GM21619 (cell line): ENCODE measurements around the gene SIM2.

Experiments used
- ATAC-seq: cut with Tn5 transposase; IDR thresholded peaks from one replicate; pipeline ENCODE4 v1.9.1; 2021; ENCODE audit not compliant: unreplicated experiment

The SIM2 gene

DNA sequence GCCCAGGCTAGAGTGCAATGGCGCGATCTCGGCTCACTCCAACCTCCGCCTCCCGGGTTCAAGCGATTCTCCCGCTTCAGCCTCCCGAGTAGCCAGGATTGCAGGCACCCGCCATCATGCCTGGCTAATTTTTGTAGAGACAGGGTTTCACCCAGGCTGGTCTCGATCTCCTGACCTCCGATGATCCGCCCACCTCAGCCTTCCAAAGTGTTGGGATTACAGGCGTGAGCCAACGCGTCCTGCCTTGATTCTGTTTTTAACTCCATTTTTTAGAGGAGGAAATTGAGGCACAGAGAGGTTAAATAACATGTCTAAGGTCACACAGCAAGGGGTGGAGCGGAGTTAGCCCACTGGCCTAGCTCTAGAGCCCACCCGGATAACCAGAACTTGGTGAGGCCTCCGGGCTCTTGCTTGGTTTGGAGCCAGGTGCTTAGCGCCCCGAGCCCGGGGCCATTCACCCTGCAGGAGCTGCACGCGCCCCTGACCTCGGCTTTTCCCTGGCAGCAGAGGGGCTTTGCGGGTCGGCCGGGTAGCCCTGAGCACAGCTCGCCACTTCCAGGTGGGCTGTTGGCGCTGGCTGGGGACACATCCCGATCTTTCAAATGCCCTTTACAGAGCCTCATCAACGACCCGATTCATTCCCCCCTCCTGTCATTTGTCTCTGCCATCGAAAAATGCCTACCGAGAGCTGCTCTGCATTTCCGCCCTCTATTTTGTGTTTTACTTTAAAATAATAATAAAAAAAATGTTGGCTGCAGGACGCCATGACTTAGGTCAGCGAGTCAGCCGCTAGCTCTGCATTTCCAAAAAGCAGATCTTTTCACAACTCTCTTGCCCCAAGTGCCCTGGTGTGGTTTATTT lies 11.2 kb downstream of the SIM2 start:
- ATAC-seq: no peak

DNA sequence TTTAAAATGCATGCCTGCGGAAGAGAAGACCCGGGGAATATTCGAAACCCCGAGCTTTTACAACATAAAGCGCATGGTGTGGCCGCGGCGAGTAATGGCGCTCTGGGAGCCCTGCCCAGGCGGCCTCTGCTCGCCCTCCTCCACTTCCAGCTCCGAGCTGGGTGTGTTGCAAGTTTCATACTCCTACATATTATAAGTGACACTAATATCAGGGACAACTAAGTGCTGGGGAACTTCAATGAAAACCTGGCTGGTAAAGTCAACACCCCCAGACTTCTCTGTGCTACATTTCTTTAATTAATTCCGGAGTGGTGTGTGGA lies 11.8 kb downstream of the SIM2 start:
- no peak for ATAC-seq

DNA sequence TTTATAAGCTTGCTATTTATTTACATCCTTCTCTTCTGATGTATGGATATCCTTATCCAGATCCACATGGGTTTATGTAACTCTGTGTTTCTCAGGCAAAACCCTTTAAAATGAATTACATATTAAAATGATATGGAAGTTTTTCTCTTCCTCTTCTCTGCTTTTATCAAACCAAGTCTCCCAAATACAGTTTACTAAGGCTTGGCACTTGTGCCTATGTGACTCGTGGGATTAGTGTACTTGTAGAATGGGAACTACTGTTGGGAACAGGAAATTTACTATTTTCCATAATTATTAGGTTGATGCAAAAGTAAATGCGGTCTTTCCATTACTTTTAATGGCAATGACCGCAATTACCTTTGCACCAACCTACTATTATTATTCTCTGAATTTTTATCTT lies 14.8 kb downstream of the SIM2 start:
- no peak for ATAC-seq

DNA sequence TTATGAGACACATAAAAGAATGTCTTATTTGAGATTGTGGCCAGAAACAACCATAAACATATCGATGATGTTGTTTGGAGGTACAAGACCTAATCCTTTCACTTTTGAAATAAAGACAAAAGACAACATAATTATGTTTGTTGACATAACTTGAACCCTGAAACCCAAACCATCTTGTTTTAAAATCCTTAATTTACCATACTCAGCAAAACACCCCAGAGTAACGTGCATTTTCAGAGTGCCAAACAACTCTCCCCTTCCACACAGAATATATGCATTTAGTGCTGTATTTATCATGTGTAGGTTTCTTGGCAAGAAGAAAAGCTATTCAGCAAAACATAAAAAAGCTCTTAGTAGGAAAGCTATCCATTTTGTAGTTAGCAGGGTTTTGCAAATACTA lies 17.5 kb downstream of the SIM2 start:
- ATAC-seq: no peak

DNA sequence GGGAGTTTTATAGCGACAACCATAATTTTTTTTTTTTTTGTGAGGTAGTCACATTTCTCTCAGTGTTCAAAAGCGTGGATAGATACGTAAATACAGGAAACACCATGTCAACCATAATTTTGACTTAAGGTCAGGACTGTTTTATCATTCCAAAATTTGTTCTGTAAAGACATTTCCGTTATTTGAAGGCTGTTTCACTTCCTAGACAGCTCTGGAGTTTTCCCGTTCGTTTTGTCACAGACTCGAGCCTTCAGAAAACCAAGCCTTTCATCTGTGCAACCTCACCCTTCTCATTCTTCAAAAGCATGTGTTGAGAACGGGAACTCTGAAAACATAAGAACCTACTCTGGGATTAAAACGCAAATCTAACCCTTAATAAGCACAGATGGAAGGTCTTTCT lies 17.9 kb downstream of the SIM2 start:
- ATAC-seq: no peak

DNA sequence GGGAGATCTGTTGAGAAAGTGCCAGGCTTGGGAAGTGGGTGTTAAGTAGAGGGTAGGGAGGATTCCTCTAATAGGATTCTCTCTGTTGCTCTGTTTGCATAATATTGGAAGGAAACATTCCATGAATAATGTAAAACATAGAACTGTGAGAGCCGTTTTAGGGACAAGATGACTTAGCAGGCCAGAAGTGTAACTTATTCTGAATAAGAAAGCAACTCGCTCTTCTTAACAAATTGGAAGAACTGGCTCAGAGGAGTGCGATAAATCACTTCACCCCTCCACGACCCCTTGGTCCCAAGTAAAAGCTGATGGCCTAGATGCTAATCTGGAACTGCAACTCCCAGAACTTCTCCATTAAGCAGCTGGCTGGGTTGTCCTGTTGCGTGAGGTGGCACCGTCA lies 19.1 kb downstream of the SIM2 start:
- no peak for ATAC-seq

DNA sequence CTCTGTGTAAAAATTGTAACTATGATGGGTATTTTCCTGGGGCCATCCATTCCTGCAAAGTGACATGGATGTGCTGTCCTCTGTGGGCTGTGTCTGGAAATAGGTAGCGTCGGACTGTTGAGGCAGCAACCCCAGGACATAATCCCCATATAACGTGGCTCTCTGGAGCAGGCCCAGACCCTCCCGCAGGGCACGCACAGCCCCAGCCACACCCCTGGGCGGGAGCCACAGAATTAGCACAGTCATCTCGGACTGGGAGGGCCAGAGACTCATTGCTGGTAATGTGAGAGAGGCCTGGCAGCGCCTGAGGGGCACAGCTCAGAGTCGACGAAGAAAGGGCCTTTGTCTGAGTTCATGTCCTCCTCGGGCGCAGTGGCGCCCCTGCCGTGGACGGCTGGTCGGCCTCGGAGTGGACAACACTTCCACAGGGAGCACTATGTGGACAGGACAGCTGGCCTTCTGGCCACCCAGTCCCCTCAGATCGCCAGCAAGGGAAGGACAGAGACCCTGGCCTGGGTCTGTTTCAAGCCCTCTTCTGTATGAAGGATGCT lies 20.1 kb downstream of the SIM2 start:
- no peak for ATAC-seq

DNA sequence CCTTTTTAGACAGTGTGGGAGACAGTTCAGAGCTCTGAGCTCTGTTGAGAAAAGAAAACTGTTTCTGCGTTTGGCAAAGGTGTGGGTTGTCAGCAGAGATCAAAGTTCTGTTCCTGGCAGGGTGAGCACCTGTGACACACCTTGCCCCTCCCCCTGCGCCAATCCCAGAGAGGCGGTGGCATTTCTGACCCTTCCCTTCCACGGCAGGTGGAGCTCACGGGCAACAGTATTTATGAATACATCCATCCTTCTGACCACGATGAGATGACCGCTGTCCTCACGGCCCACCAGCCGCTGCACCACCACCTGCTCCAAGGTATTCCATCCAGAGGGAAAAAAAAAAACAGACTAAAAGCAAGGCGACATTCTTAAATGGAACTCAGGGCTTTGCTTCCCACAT lies 20.7 kb downstream of the SIM2 start:
- ATAC-seq: no peak

DNA sequence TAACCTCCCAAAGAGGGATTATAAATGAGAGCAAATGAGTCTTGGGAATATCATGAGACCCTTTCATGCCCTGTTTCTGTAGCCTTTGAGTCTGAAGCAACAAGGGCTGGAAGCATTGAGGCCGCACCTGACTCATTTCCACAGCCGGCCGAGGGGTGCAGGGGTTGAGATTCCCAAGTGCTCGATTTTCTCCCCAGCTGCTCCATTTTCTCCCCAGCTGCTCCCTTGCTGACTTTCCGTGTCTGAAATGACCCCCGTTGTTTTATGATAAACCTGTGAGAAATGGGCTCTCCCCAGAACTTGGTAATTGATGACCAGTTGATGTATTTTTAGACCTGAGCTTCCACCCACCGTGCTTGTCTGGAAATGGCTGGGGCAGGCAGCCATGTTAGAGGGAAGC lies 22.9 kb downstream of the SIM2 start:
- ATAC-seq: no peak

DNA sequence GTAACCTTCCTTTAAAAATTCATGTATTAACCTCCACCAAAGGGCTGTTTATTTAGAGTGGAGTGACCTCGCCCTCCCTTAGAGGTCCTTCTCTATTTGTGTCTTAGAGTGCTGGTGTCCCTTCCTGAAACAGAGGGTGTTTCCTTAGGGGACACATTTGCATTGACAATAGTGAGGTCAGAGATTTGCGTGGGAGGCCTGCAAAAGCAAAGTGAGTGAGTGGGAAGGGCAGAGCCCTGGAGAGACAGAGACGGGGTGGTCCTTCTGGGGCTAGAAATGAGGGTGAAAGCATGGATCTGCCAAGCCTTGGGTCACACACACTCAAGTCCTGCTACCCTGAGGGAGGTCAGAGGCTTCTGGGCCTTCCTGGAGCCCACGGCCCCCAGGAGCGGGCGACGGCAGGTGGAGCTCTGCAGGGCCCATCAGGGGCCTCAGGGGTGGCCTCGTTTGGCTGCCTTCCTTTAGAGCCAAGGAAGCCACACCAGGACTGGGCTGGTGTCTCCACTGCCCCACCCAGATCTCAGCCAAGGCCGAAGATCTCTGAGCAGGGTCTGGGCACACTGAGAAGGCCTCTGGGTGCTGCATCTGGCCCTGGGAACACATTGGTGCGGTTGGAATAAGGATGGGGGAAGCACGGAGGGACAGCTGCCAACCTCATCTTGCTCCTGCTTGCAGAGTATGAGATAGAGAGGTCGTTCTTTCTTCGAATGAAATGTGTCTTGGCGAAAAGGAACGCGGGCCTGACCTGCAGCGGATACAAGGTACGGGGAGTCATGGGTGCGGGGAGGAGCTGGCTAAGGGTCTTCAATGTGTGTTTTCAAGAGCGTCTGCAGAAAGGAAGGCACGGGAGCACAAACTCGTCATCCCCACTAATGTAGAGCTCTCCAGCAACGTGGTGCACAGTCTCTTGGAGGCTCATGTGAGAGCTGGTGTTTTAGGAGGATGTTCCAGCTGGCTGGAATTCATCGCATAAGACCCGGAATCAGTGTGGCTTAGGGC lies 23.8 kb downstream of the SIM2 start:
- ATAC-seq: no peak

DNA sequence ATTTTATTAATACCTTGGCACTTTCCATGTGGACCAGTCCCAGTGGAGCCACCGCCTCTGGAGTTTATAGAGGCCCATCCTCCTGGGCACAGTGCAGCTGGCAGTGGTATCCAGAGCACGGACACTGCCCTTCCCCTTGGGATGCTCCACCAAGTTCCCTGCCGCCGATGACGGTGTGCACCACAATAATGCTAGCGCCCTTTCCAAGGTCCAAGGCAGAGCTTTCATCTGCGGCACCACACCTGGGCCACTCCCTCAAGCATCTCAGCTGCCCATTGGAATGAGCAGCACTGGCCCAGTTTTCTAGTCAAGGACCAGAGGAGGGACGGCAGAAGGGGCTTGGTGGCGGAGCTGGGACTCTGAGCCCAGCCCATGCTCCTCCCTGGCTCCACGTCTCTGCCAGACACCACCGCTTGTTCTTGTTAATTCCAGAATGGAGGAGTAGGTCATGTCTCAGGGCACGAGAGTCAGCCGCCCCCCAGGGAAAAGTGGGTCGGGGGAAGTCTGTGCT lies 24.5 kb downstream of the SIM2 start:
- no peak for ATAC-seq

DNA sequence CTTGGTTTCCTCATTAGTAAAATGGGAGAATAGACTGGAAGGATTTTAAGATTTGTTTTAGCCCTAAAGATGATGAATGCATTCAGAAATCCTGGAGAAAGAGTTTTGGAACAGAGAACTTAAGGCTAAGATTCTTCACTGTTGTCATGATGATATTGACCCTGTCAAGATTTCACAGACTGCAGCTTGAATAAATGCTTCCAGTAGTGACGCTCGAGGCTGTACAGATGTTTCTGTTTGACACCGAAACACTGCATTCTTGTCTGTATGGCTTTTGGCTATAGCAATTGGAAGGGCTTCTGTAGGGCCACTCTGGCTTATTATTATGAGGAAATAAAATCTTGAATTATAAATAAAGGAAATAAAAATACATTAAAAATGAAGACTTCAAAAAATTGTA lies 25.7 kb downstream of the SIM2 start:
- no peak for ATAC-seq

DNA sequence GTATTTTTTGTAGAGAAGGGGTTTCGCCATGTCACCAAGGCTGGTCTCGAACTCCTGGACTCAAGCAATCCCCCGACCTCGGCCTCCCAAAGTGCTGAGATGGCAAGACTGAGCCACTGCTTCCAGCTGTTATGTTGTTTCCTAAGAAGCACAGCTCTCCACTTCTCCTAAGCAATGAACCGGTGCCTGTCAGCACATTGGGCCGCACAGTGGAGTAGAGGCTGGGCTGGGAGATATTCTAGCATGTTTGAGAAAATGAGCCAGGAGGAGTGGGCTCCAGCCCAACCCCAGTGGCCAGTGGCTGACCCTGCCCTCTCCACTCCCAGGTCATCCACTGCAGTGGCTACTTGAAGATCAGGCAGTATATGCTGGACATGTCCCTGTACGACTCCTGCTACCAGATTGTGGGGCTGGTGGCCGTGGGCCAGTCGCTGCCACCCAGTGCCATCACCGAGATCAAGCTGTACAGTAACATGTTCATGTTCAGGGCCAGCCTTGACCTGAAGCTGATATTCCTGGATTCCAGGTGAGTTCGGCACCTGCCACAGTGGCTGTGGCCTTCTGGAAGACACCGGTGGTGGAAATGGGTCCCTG lies 27.0 kb downstream of the SIM2 start:
- ATAC-seq: no peak

DNA sequence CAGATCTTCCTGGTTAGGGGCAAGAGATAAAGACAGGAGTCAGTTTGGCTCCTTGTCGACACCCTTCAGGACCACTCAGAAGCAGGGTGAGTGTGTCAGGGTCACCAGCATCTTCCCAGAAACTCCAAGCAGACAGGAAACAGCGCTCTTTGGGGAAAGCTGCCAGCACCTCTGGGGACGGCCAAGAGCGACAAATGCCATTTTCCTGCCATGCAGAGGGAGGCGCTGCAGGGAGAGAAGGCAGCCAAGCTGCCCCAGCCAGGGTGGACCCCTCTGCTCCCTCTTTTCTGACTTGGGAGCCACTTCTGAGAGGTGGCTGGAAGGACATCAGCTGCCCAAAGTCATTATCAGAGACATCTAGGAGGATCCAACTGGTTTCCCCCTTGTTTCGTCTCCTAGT lies 29.0 kb downstream of the SIM2 start:
- ATAC-seq: no peak

DNA sequence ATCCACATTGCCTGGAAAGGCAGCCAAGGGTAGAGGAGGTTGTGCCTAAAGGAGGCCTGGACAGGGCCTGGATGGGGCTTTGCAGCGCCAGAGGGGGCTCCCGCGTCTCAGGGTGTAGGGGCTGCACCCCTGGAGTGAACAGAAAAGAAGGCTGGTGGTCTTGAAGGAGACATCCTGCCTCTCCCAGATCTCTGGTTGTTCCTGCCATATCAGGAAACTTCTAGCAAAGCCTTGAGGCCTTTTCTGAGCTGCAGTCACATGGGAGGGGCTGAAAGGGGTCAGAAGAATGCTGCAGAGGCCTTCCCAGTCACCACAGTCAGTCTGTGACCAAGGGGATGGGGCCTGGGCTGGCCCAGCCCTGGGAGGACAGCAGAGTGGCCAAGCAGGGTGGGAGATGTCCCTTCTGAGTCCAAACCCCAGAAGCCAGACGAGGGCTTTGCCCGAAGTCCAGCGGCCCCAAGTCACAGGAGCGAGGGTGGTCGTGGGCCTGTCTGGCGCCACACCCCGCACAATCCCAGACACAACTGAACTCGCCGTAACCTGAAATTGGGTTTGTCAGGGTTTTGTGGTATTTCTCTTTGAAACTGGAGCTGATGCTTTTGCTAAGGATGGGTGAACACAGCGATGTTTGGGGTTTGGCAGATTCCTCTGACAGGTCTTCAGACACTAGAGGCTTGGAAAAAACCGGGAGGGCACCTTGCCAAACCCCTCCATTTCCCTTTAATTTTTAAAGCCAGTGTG lies 29.6 kb downstream of the SIM2 start:
- ATAC-seq: no peak

DNA sequence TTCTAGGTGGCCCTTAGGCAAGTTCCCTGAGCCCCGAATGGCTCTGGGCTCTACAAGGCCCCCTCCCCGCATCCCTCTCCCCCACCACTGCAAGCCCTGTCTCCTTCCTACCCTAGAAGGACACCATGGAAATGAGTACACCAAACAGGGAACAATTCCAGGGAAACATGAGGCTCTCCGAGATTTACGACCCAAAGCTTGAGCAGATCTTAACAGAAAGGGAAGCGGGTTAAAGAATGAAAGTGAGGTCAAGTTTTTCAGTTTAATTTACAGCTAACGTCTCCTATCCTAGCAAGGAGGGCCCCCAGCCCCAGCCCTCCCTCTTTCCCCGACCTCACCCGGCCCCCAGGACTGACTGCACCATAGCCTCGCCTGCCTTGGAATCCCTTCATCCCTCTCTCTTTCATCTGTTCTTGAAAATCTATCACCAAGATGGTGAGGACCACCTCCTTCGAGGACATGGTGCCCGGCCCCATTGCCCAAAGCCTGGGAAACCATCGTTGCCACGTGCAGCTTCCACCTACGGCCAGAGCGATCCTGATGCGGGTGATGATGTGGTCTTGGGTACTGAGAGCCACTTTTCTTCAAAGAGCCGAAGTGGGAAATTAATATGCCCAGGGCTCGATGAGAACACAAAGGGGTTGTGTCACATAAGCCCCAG lies 30.5 kb downstream of the SIM2 start:
- ATAC-seq: no peak

DNA sequence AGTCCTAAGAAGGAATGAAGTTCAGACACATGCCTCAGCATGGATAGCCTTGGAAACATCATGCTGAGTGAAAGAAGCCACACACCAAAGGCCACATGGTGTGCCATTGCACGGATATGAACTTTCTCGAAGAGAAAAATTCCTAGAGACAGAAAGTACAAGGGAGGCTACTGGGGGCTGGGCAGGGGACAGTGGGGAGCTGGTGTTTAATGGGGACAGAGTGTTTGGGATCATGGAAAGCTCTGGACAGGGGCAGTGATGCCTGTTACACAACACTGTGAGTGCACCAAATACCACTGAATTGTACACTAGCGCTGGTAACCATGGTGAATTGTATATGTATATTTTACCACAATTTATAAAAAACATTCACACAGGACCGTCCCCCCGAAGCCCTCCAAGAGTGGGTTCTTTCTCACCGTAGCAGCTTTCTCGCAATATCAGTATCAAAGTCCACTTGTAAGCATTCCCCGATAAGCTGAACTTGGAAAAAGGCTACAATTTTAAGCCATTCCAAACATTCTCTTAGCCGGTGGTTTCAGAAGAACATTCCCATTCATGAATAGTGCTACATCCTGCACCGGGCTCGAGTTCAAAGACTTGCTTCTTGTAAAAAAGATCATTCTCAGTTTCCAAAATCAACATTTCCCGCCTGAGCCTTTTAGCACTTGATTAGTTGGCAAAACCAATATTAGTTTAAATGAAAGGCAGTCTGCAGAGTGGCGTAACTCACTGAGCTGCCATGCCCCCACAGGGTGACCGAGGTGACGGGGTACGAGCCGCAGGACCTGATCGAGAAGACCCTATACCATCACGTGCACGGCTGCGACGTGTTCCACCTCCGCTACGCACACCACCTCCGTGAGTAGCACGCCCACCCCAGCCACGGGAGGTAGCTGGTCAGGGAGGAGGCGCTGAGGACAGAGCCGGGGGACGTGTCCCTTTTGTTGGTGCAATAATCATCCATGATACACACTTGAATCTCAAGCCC lies 31.7 kb downstream of the SIM2 start:
- no peak for ATAC-seq

DNA sequence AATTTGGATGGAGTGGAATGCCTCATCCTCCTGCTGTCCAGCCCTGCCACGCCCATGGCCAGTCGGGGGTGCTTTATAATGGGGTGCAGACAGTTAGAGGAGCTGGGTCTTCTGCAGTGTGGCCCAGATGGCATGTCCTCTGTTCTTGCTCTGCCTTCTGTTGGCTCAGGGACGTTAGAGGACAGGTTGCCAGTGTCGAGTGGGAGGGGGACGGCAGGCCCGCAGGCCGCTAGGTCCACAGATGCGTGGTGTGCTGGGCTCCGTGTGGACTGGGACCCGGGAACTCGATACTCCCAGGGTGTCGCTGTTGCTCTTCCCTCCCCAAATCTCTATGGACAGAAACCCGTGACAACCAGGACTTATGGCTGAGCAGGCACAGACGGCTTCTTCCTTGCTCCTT lies 33.3 kb downstream of the SIM2 start:
- no peak for ATAC-seq

DNA sequence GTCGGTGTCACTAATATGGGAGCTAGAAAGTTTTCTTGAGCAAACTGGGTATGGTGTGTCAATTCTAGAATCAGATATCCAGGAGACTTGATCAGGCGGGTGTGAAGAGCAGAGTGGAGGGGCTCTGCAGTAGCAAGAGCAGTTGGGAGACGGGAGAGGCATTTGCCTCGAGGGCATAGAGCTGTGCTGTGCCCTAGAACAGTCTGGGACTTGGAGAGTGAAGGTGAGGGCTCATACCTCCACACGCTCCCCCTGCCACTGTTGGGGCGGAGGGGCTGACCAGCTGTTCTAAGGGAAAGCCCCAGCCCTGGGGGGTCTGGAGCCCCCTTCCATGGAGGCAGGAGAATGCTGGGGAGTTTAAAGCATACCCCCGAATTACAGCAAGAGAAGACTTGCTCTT lies 33.8 kb downstream of the SIM2 start:
- no peak for ATAC-seq
